BLaER1 (cell line): ENCODE data around the gene RBMS1.

Experiments
- H3K27ac ChIP-seq: shearing (Covaris generic); formaldehyde crosslinking; 2 replicates; pipeline ENCODE4 v1.8.1; 2022
- H3K27me3 ChIP-seq: shearing (Covaris generic); formaldehyde crosslinking; 2 replicates; pipeline ENCODE4 v1.8.1; 2022
- H3K36me3 ChIP-seq: shearing (Covaris generic); formaldehyde crosslinking; 2 replicates; pipeline ENCODE4 v1.8.1; 2022
- H3K4me1 ChIP-seq: shearing (Covaris generic); formaldehyde crosslinking; 2 replicates; pipeline ENCODE4 v1.8.1; 2022
- H3K4me2 ChIP-seq: shearing (Covaris generic); formaldehyde crosslinking; 2 replicates; pipeline ENCODE4 v1.8.1; 2022
- H3K4me3 ChIP-seq: shearing (Covaris generic); formaldehyde crosslinking; 2 replicates; pipeline ENCODE4 v1.8.1; 2022
- H3K9ac ChIP-seq: shearing (Covaris generic); formaldehyde crosslinking; 2 replicates; pipeline ENCODE4 v1.8.1; 2022
- H3K9me3 ChIP-seq: shearing (Covaris generic); formaldehyde crosslinking; 2 replicates; pipeline ENCODE4 v1.8.1; 2022
- H4K20me1 ChIP-seq: shearing (Covaris generic); formaldehyde crosslinking; 2 replicates; pipeline ENCODE4 v1.8.1; 2022
- Cebpa-rat ChIP-seq: shearing (Covaris generic); IDR thresholded peaks from 2 replicates; pipeline ENCODE4 v1.8.1; 2022

Gene RBMS1

GRCh38 chr2:160486341-160486740 lies 7.3 kb downstream of the RBMS1 start:
- Histone ChIP-seq H3K4me3 (no peak overlapping the region), H3K4me1 (no peaks in the 10 kb centered on the region), H4K20me1 (no peaks in the 10 kb centered on the region), H3K27ac (no peak overlapping the region), H3K9me3 (no peaks in the 10 kb centered on the region), H3K4me2 (no peak overlapping the region), H3K27me3 (peaks cover 2% of the 10 kb centered on the region; the same call in 1 of the 2 replicates), H3K9ac (no peak overlapping the region), H3K36me3 (no peaks in the 10 kb centered on the region)
- no peak for TF ChIP-seq Cebpa-rat

- no peak overlapping the region for H3K9ac ChIP-seq
- H3K9me3 ChIP-seq, result no peaks in the 10 kb centered on the region
- no peaks in the 10 kb centered on the region for H3K36me3 ChIP-seq
- no peaks in the 10 kb centered on the region for H4K20me1 ChIP-seq
- no peaks in the 10 kb centered on the region for H3K27me3 ChIP-seq
- TF ChIP-seq Cebpa-rat, result no peak
- no peak overlapping the region for H3K4me3 ChIP-seq
- no peaks in the 10 kb centered on the region for H3K4me1 ChIP-seq
- no peak overlapping the region for H3K4me2 ChIP-seq
- no peak overlapping the region for H3K27ac ChIP-seq
Observed at GRCh38 chr2:160484859-160485520, 8.6 kb downstream of the RBMS1 start.

DNA sequence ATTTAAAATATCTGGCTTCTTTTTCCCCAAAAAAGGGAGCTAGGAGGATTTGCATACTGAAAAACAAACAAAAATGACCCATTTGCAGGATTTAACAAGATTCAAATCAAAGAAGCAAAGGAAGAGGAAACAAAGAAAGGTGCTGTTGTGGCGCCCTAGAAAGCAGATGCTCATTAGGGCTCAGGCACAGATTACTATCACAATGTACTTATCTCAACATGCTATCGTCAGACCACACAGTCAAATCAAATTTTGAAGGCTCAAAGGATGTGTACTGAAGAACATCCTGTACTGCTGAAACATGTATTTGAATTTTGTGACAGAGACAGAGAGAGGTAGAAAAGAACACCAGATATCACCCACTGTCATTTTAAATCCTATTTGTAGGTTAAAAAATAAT lies 10.9 kb downstream of the RBMS1 start:
- Histone ChIP-seq H3K36me3 (no peaks in the 10 kb centered on the region), H3K27ac (no peak overlapping the region), H3K9ac (no peak overlapping the region), H3K9me3 (no peaks in the 10 kb centered on the region), H3K4me3 (no peak overlapping the region), H3K4me1 (no peaks in the 10 kb centered on the region), H4K20me1 (no peaks in the 10 kb centered on the region), H3K4me2 (no peak overlapping the region), H3K27me3 (no peaks in the 10 kb centered on the region)
- no peak for TF ChIP-seq Cebpa-rat

DNA sequence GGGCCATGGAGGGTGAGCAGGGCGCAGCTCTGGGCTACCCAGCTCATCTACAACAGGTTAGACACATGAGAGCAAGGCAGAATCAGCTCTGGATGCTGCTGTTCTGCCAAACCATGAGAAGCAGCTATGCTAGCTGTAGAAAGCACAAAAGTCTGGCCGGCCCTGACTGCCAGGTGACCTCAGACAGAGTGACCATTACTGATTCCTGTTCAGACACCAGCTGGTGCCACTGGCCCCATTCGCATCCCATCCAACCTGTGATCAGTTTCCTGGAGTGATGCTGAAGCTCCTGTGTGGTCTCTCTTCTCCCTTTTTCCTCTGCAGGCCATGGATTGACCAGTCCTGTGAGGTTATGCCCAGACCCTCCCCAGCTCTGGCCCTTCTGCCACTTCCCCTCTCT lies 14.3 kb downstream of the RBMS1 start:
- no peaks in the 10 kb centered on the region for H3K9me3 ChIP-seq
- H3K4me1 ChIP-seq, result no peaks in the 10 kb centered on the region
- no peaks in the 10 kb centered on the region for H4K20me1 ChIP-seq
- no peak for TF ChIP-seq Cebpa-rat
- no peak overlapping the region for H3K4me2 ChIP-seq
- H3K4me3 ChIP-seq, result no peak overlapping the region
- H3K36me3 ChIP-seq, result no peaks in the 10 kb centered on the region
- H3K27me3 ChIP-seq, result no peaks in the 10 kb centered on the region
- H3K9ac ChIP-seq, result no peak overlapping the region
- H3K27ac ChIP-seq, result no peak overlapping the region

GRCh38 chr2:160478660-160479059 lies 14.9 kb downstream of the RBMS1 start:
- Histone ChIP-seq H4K20me1 (no peaks in the 10 kb centered on the region), H3K27me3 (no peaks in the 10 kb centered on the region), H3K27ac (no peak overlapping the region), H3K36me3 (no peaks in the 10 kb centered on the region), H3K9me3 (no peaks in the 10 kb centered on the region), H3K9ac (no peak overlapping the region), H3K4me3 (no peak overlapping the region), H3K4me2 (no peak overlapping the region), H3K4me1 (no peaks in the 10 kb centered on the region)
- TF ChIP-seq Cebpa-rat, result no peak

GRCh38 chr2:160477032-160477431 lies 16.6 kb downstream of the RBMS1 start:
- Histone ChIP-seq H3K9ac (no peak overlapping the region), H3K4me2 (no peak overlapping the region), H3K9me3 (no peaks in the 10 kb centered on the region), H3K4me3 (no peak overlapping the region), H3K27me3 (no peaks in the 10 kb centered on the region), H3K27ac (no peak overlapping the region), H3K4me1 (no peaks in the 10 kb centered on the region), H3K36me3 (no peaks in the 10 kb centered on the region), H4K20me1 (no peaks in the 10 kb centered on the region)
- TF ChIP-seq Cebpa-rat, result no peak

- no peak for TF ChIP-seq Cebpa-rat
- no peak overlapping the region for H3K9ac ChIP-seq
- no peaks in the 10 kb centered on the region for H3K27me3 ChIP-seq
- no peaks in the 10 kb centered on the region for H3K9me3 ChIP-seq
- H3K27ac ChIP-seq, result no peak overlapping the region
- H3K4me2 ChIP-seq, result no peak overlapping the region
- no peaks in the 10 kb centered on the region for H4K20me1 ChIP-seq
- H3K4me1 ChIP-seq, result no peaks in the 10 kb centered on the region
- no peaks in the 10 kb centered on the region for H3K36me3 ChIP-seq
- H3K4me3 ChIP-seq, result no peak overlapping the region
Observed at GRCh38 chr2:160474891-160475787, 18.5 kb downstream of the RBMS1 start.

GRCh38 chr2:160474319-160474645 lies 19.3 kb downstream of the RBMS1 start:
- H3K4me2 ChIP-seq, result no peak overlapping the region
- no peak overlapping the region for H3K9ac ChIP-seq
- TF ChIP-seq Cebpa-rat, result no peak
- no peaks in the 10 kb centered on the region for H4K20me1 ChIP-seq
- no peak overlapping the region for H3K4me3 ChIP-seq
- no peak overlapping the region for H3K27ac ChIP-seq
- H3K27me3 ChIP-seq, result no peaks in the 10 kb centered on the region
- no peaks in the 10 kb centered on the region for H3K4me1 ChIP-seq
- no peaks in the 10 kb centered on the region for H3K36me3 ChIP-seq
- no peaks in the 10 kb centered on the region for H3K9me3 ChIP-seq

GRCh38 chr2:160473468-160474318 lies 19.9 kb downstream of the RBMS1 start:
- H3K9ac ChIP-seq, result no peak overlapping the region
- no peak overlapping the region for H3K4me2 ChIP-seq
- no peak overlapping the region for H3K4me3 ChIP-seq
- no peak for TF ChIP-seq Cebpa-rat
- no peaks in the 10 kb centered on the region for H3K9me3 ChIP-seq
- no peaks in the 10 kb centered on the region for H3K27me3 ChIP-seq
- no peaks in the 10 kb centered on the region for H3K4me1 ChIP-seq
- H4K20me1 ChIP-seq, result no peaks in the 10 kb centered on the region
- H3K27ac ChIP-seq, result no peak overlapping the region
- no peaks in the 10 kb centered on the region for H3K36me3 ChIP-seq

- no peak overlapping the region for H3K27ac ChIP-seq
- no peak for TF ChIP-seq Cebpa-rat
- H3K4me1 ChIP-seq, result no peaks in the 10 kb centered on the region
- no peak overlapping the region for H3K4me2 ChIP-seq
- H3K36me3 ChIP-seq, result no peaks in the 10 kb centered on the region
- no peak overlapping the region for H3K4me3 ChIP-seq
- no peak overlapping the region for H3K9ac ChIP-seq
- H3K27me3 ChIP-seq, result no peaks in the 10 kb centered on the region
- H3K9me3 ChIP-seq, result no peaks in the 10 kb centered on the region
- no peaks in the 10 kb centered on the region for H4K20me1 ChIP-seq
Observed at GRCh38 chr2:160472839-160473251, 20.8 kb downstream of the RBMS1 start.
